Kidney (tissue), 14 donors: ENCODE data around the gene ZFPM1. TPM values are rescaled to one million over a fixed set of nuclear protein-coding genes. Genes with fewer than 3 reads are reported as not detected.

Experiments
- DNase-seq, 5 donors: peaks; one replicate each; pipeline ENCODE4 v3.0.0-alpha.2; 2013 to 2020
- FAIRE-seq: peaks from 2 replicates; lab custom pipeline; 2012; peaks lifted over from hg19 to GRCh38; lab: Jason Lieb, UNC
- H3K27ac ChIP-seq, 2 donors: one replicate each; pipeline ENCODE4 v1.7.0; 2013; ENCODE audit warnings: low read depth in 2 of 2, low read length in 2 of 2, inconsistent platforms in 1 of 2
- H3K27me3 ChIP-seq: one replicate; pipeline ENCODE4 v1.7.1; 2013; ENCODE audit warnings: low read length, inconsistent platforms; ENCODE audit not compliant: control insufficient read depth, insufficient read depth
- H3K36me3 ChIP-seq, 3 donors: one replicate each; pipeline versions ENCODE4 v1.7.0 to v1.7.1; 2013; ENCODE audit warnings: low read length in 3 of 3, control low read depth in 1 of 3, inconsistent platforms in 1 of 3; ENCODE audit not compliant: insufficient read depth in 3 of 3, control insufficient read depth in 2 of 3
- H3K4me1 ChIP-seq, 3 donors: one replicate each; pipeline versions ENCODE4 v1.7.0 to v1.7.1; 2013; ENCODE audit warnings: low read length in 3 of 3, inconsistent platforms in 1 of 3, low read depth in 1 of 3; ENCODE audit not compliant: control insufficient read depth in 2 of 3, insufficient read depth in 2 of 3
- H3K4me3 ChIP-seq, 3 donors: one replicate each; pipeline versions ENCODE4 v1.7.0 to v1.8.1; 2013; ENCODE audit warnings: low read length in 3 of 3, control low read depth in 1 of 3, inconsistent platforms in 1 of 3
- H3K9ac ChIP-seq, 3 donors: one replicate each; pipeline versions ENCODE4 v1.7.0 to v1.7.1; 2013; ENCODE audit warnings: low read length in 3 of 3, control low read depth in 1 of 3, inconsistent platforms in 1 of 3
- H3K9me3 ChIP-seq, 3 donors: one replicate each; pipeline versions ENCODE4 v1.7.0 to v1.7.1; 2013; ENCODE audit warnings: low read length in 3 of 3, control low read depth in 1 of 3, inconsistent platforms in 1 of 3; ENCODE audit not compliant: control insufficient read depth in 2 of 3, insufficient read depth in 1 of 3
- CTCF ChIP-seq: IDR thresholded peaks from 3 replicates; pipeline ENCODE4 v1.5.1; 2012; ENCODE audit warnings: mild to moderate bottlenecking, moderate library complexity, borderline replicate concordance; ENCODE audit not compliant: insufficient read depth; ENCODE audit errors: extremely low read depth
- intact Hi-C: fragments of 100-400 bp; cut with DNase I; formaldehyde crosslinking; loops from one replicate; pipeline ENCODE4 v1.11.1; 2022
- polyA plus RNA-seq: library from polyadenylated mRNA; stranded (reverse); fragments of 350-450 nt; fragmentation: Illumina TruSeq; extraction: RNeasy Lipid Tissue Mini Kit (QIAGEN cat#74804); gene quantifications from one replicate; pipeline ENCODE4 v1.2.3, GENCODE V29; 2014; ENCODE audit warnings: low read depth, low replicate concordance; ENCODE audit not compliant: insufficient read depth
- total RNA-seq: library from RNA; stranded (reverse); fragmentation: NEBNext Ultra II Directional; extraction: Animal tissue kit (Norgen Biotek cat#: 25700); gene quantifications from one replicate; pipeline ENCODE4 v1.2.1, GENCODE V29; 2021
- donor health status: control.
- donor health status: control.
- donor health status: control.
- donor health status: control.
- donor health status: control.
- donor health status: DM: yes; HTN: yes; CAD: no.
- donor health status: Normal renal cell carcinoma (clear cell type).

The ZFPM1 gene
- total and polyA plus RNA-seq, 2 donors from 2014 or later, result 1.9 to 9.2 TPM

GRCh38 chr16:88446061-88446460, 7.0 kb upstream of the ZFPM1 start:
- Histone ChIP-seq H3K9ac (no peak overlapping the region), H3K36me3 (no peaks in the 10 kb centered on the region), H3K4me1 (peaks cover 0 to 10% (median 0%) of the 10 kb centered on the region in 3 donors), H3K9me3 (no peaks in the 10 kb centered on the region), H3K27me3 (no peaks in the 10 kb centered on the region), H3K4me3 (no peak overlapping the region), H3K27ac (no peak overlapping the region)
- DNase-seq (no peak), FAIRE-seq (no peak)
- no peak for TF ChIP-seq CTCF
- intact Hi-C loops, result loop anchor here (5.0 kb wide), 1 partner anchor 81 kb away; no protein-coding TSS in a partner anchor

GRCh38 chr16:88446736-88447135, 6.3 kb upstream of the ZFPM1 start:
- DNase-seq (no peak), FAIRE-seq (no peak)
- H3K27ac ChIP-seq, result no peak overlapping the region
- H3K27me3 ChIP-seq, result no peaks in the 10 kb centered on the region
- no peaks in the 10 kb centered on the region for H3K9me3 ChIP-seq
- no peak for TF ChIP-seq CTCF
- no peaks in the 10 kb centered on the region for H3K36me3 ChIP-seq
- H3K9ac ChIP-seq, result no peak overlapping the region
- peaks cover 0 to 11% (median 0%) of the 10 kb centered on the region in 3 donors for H3K4me1 ChIP-seq
- H3K4me3 ChIP-seq, result no peak overlapping the region
- intact Hi-C loops, result loop anchor here (5.0 kb wide), 1 partner anchor 81 kb away; no protein-coding TSS in a partner anchor

- no peaks in the 10 kb centered on the region for H3K9me3 ChIP-seq
- intact Hi-C loops, result loop anchor here (5.0 kb wide), 1 partner anchor 79 kb away; no protein-coding TSS in a partner anchor
- H3K27me3 ChIP-seq, result no peaks in the 10 kb centered on the region
- H3K27ac ChIP-seq, result no peak overlapping the region
- DNase-seq (no peak), FAIRE-seq (no peak)
- no peaks in the 10 kb centered on the region for H3K36me3 ChIP-seq
- no peak overlapping the region for H3K9ac ChIP-seq
- no peak for TF ChIP-seq CTCF
- H3K4me3 ChIP-seq, result no peak overlapping the region
- H3K4me1 ChIP-seq, result peaks cover 0 to 18% (median 0%) of the 10 kb centered on the region in 3 donors
Measured at GRCh38 chr16:88447881-88448280, 5.2 kb upstream of the ZFPM1 start.
